H1 (cell line): ENCODE results near the gene SMIM32. TPM values are rescaled to one million over a fixed set of nuclear protein-coding genes. Genes with fewer than 3 reads are reported as not detected.
A peak's percentile ranks its signal among the peaks of the same experiment; 100 is the strongest.

Experiments used
- CTCF ChIA-PET: fragments of 300-600 bp; sonication (Branson Sonifier 250); formaldehyde crosslinking; loops from one replicate; lab custom pipeline; 2021; ENCODE audit not compliant: partially characterized antibody; lab: Charles Lee
- POLR2A ChIA-PET: fragments of 300-600 bp; sonication (Branson Sonifier 250); formaldehyde crosslinking; loops from one replicate; lab custom pipeline; 2021; ENCODE audit warnings: inconsistent platforms; ENCODE audit not compliant: partially characterized antibody; lab: Charles Lee
- DNase-seq, 2 experiments: peaks; one replicate each; pipeline versions ENCODE4 v3.0.0 to v3.0.0-alpha.2; 2010 to 2022; ENCODE audit warnings: low spot score in 2 of 2, low read depth in 1 of 2, mixed read lengths in 1 of 2
- FAIRE-seq: peaks from 2 replicates; lab custom pipeline; 2011; peaks lifted over from hg19 to GRCh38; lab: Jason Lieb, UNC
- H2AFZ ChIP-seq: 2 replicates; pipeline ENCODE4 v1.8.1; 2012; ENCODE audit warnings: low read length, inconsistent platforms
- H2AK5ac ChIP-seq: 2 replicates; pipeline ENCODE4 v1.6.1; 2013; ENCODE audit warnings: low read depth, low read length
- H2BK120ac ChIP-seq: replicated peaks from 2 replicates; pipeline ENCODE3; 2013; ENCODE audit warnings: low read depth, low read length, inconsistent platforms
- H2BK12ac ChIP-seq: 2 replicates; pipeline ENCODE4 v1.6.1; 2013; ENCODE audit warnings: low read depth, low read length
- H2BK15ac ChIP-seq: 2 replicates; pipeline ENCODE4 v1.6.1; 2013; ENCODE audit warnings: low read length
- H2BK20ac ChIP-seq: 2 replicates; pipeline ENCODE4 v1.6.1; 2013; ENCODE audit warnings: low read length
- H2BK5ac ChIP-seq: 2 replicates; pipeline ENCODE4 v1.6.1; 2013; ENCODE audit warnings: low read depth, low read length
- H3K14ac ChIP-seq: 2 replicates; pipeline ENCODE4 v1.6.1; 2013; ENCODE audit warnings: inconsistent platforms; ENCODE audit not compliant: insufficient read length
- H3K18ac ChIP-seq: 2 replicates; pipeline ENCODE4 v1.6.1; 2013; ENCODE audit warnings: low read length; ENCODE audit errors: extremely low read depth
- H3K23ac ChIP-seq: 2 replicates; pipeline ENCODE4 v1.6.1; 2013; ENCODE audit warnings: inconsistent platforms; ENCODE audit not compliant: insufficient read length
- H3K23me2 ChIP-seq: 2 replicates; pipeline ENCODE4 v1.6.1; 2013; ENCODE audit warnings: low read depth, low read length
- H3K27ac ChIP-seq: 2 replicates; pipeline ENCODE4 v1.6.1; 2011; ENCODE audit warnings: low read depth, low read length, inconsistent platforms
- H3K27me3 ChIP-seq, 4 experiments: replicated peaks in 1 of 4; 1 replicate in 1 of 4; 2 replicates in 3 of 4; pipeline versions ENCODE4 v1.6.1 to v1.8.1; 2011 to 2013; ENCODE audit warnings: low read length in 3 of 4, mild to moderate bottlenecking in 3 of 4, inconsistent platforms in 2 of 4, mixed read lengths in 2 of 4, moderate library complexity in 1 of 4; ENCODE audit not compliant: control insufficient read depth in 3 of 4, insufficient read depth in 3 of 4; ENCODE audit errors: extremely low read depth in 1 of 4
- H3K36me3 ChIP-seq, 4 experiments: 2 replicates each; pipeline versions ENCODE4 v1.6.1 to v1.8.1; 2011 to 2013; ENCODE audit warnings: mild to moderate bottlenecking in 4 of 4, low read length in 3 of 4, moderate library complexity in 2 of 4, control low read depth in 1 of 4, inconsistent platforms in 1 of 4; ENCODE audit not compliant: insufficient read depth in 4 of 4, control insufficient read depth in 2 of 4
- H3K4ac ChIP-seq: replicated peaks from 2 replicates; pipeline ENCODE3; 2013; ENCODE audit warnings: low read length, low read depth, mixed read lengths, inconsistent platforms; ENCODE audit not compliant: insufficient read length
- H3K4me1 ChIP-seq, 4 experiments: replicated peaks in 1 of 4; 1 replicate in 1 of 4; 2 replicates in 3 of 4; pipeline versions ENCODE4 v1.6.1 to v1.8.1; 2011 to 2013; ENCODE audit warnings: low read length in 3 of 4, inconsistent platforms in 2 of 4, mixed read lengths in 1 of 4; ENCODE audit not compliant: insufficient read depth in 4 of 4, control insufficient read depth in 3 of 4
- H3K4me2 ChIP-seq, 2 experiments: 2 replicates each; pipeline versions ENCODE4 v1.6.1 to v1.8.1; 2011 to 2013; ENCODE audit warnings: low read depth in 2 of 2, low read length in 2 of 2, control low read depth in 1 of 2, inconsistent platforms in 1 of 2, mild to moderate bottlenecking in 1 of 2; ENCODE audit not compliant: insufficient read depth in 1 of 2
- H3K4me3 ChIP-seq, 4 experiments: fragments of 200-600, 300-600 bp in 1 of 4; sonication (generic), shearing (Covaris generic), sonication (Bioruptor Twin) in 1 of 4; 2 replicates each; pipeline versions ENCODE4 v1.5.1 to v1.8.1; 2011 to 2016; ENCODE audit warnings: low read length in 4 of 4, low read depth in 3 of 4, control low read depth in 2 of 4, inconsistent platforms in 2 of 4, mild to moderate bottlenecking in 2 of 4, mixed read lengths in 1 of 4, moderate library complexity in 1 of 4; ENCODE audit not compliant: insufficient read depth in 2 of 4; ENCODE audit errors: extremely low read depth in 1 of 4
- H3K56ac ChIP-seq: replicated peaks from 2 replicates; pipeline ENCODE3; 2013; ENCODE audit warnings: low read depth, mild to moderate bottlenecking, mixed read lengths, low read length, inconsistent platforms; ENCODE audit not compliant: insufficient read length
- H3K79me1 ChIP-seq: 2 replicates; pipeline ENCODE4 v1.6.1; 2013; ENCODE audit warnings: low read depth, low read length, control low read depth
- H3K79me2 ChIP-seq, 2 experiments: 2 replicates each; pipeline versions ENCODE4 v1.6.1 to v1.8.1; 2012 to 2013; ENCODE audit warnings: low read length in 2 of 2, mild to moderate bottlenecking in 2 of 2, inconsistent platforms in 1 of 2; ENCODE audit not compliant: insufficient read depth in 2 of 2, control insufficient read depth in 1 of 2
- H3K9ac ChIP-seq, 4 experiments: replicated peaks in 1 of 4; 1 replicate in 1 of 4; 2 replicates in 3 of 4; pipeline versions ENCODE4 v1.6.1 to v1.8.1; 2011 to 2013; ENCODE audit warnings: low read depth in 3 of 4, low read length in 3 of 4, control low read depth in 2 of 4, mild to moderate bottlenecking in 2 of 4, moderate library complexity in 2 of 4, inconsistent platforms in 1 of 4; ENCODE audit errors: extremely low read depth in 1 of 4
- H3K9me3 ChIP-seq, 2 experiments: 2 replicates each; pipeline versions ENCODE4 v1.6.1 to v1.8.1; 2012 to 2013; ENCODE audit warnings: mild to moderate bottlenecking in 2 of 2, moderate library complexity in 2 of 2, control low read depth in 1 of 2, inconsistent platforms in 1 of 2, low read depth in 1 of 2, low read length in 1 of 2, mixed read lengths in 1 of 2; ENCODE audit not compliant: insufficient read depth in 2 of 2
- H4K20me1 ChIP-seq, 2 experiments: replicated peaks in 1 of 2; 2 replicates each; pipeline versions ENCODE3 to v1.8.1; 2011 to 2013; ENCODE audit warnings: inconsistent platforms in 2 of 2, low read length in 2 of 2, mild to moderate bottlenecking in 1 of 2; ENCODE audit not compliant: insufficient read depth in 2 of 2, control insufficient read depth in 1 of 2
- H4K5ac ChIP-seq: 2 replicates; pipeline ENCODE4 v1.6.1; 2013; ENCODE audit warnings: low read length, low read depth, mixed read lengths, inconsistent platforms; ENCODE audit not compliant: insufficient read length
- H4K8ac ChIP-seq: 2 replicates; pipeline ENCODE4 v1.8.0; 2013; ENCODE audit warnings: mild to moderate bottlenecking, moderate library complexity, low read length, inconsistent platforms; ENCODE audit not compliant: insufficient read depth; ENCODE audit errors: extremely low read depth
- H4K91ac ChIP-seq: replicated peaks from 2 replicates; pipeline ENCODE3; 2013; ENCODE audit warnings: low read length, mixed read lengths, inconsistent platforms; ENCODE audit not compliant: insufficient read length
- CBX8 ChIP-seq: fragments of 300-800, 300-1000 bp; sonication (generic); IDR thresholded peaks from 2 replicates; pipeline ENCODE4 v1.7.1; 2016; ENCODE audit warnings: low read depth, low read length, borderline replicate concordance
- JUN ChIP-seq: IDR thresholded peaks from 2 replicates; pipeline ENCODE4 v1.6.1; 2011; ENCODE audit warnings: low read depth, mild to moderate bottlenecking, improper control_type of control experiment, low read length
- JUND ChIP-seq: IDR thresholded peaks from 2 replicates; pipeline ENCODE4 v1.6.1; 2011; ENCODE audit warnings: mild to moderate bottlenecking, improper control_type of control experiment, low read length
- MAFK ChIP-seq: IDR thresholded peaks from 2 replicates; pipeline ENCODE4 v1.6.1; 2012; ENCODE audit warnings: low read depth, mild to moderate bottlenecking, improper control_type of control experiment, low read length
- NRF1 ChIP-seq: IDR thresholded peaks from 2 replicates; pipeline ENCODE4 v1.6.1; 2011; ENCODE audit warnings: mild to moderate bottlenecking, low read depth, low read length, improper control_type of control experiment
- PHF8 ChIP-seq: fragments of 200-600 bp; sonication (generic); conservative IDR thresholded peaks from 2 replicates; pipeline ENCODE4 v1.7.1; 2012; ENCODE audit warnings: low read depth, mild to moderate bottlenecking, inconsistent platforms, low read length, moderate library complexity
- POLR2AphosphoS5 ChIP-seq: IDR thresholded peaks from 2 replicates; pipeline ENCODE4 v1.6.1; 2011; ENCODE audit warnings: low read depth, low read length
- RAD21 ChIP-seq, 2 experiments: IDR thresholded peaks in 1 of 2; conservative IDR thresholded peaks in 1 of 2; 2 replicates each; pipeline ENCODE4 v1.6.1; 2011; ENCODE audit warnings: low read depth in 2 of 2, low read length in 2 of 2, improper control_type of control experiment in 1 of 2, inconsistent platforms in 1 of 2, mild to moderate bottlenecking in 1 of 2, moderate library complexity in 1 of 2
- RBBP5 ChIP-seq: IDR thresholded peaks from 2 replicates; pipeline ENCODE4 v1.7.1; 2012; ENCODE audit warnings: low read depth, mild to moderate bottlenecking, inconsistent platforms, low read length, moderate library complexity, borderline replicate concordance
- SP2 ChIP-seq: IDR thresholded peaks from 2 replicates; pipeline ENCODE4 v1.6.1; 2012; ENCODE audit warnings: mild to moderate bottlenecking, low read length, inconsistent platforms
- TAF7 ChIP-seq: optimal IDR thresholded peaks from 2 replicates; pipeline ENCODE3; 2011; ENCODE audit warnings: low read depth, mild to moderate bottlenecking, inconsistent platforms, low read length, moderate library complexity, borderline replicate concordance
- TEAD4 ChIP-seq: IDR thresholded peaks from 2 replicates; pipeline ENCODE4 v1.6.1; 2012; ENCODE audit warnings: low read depth, low read length, inconsistent platforms, mixed read lengths
- ZNF274 ChIP-seq: IDR thresholded peaks from 2 replicates; pipeline ENCODE4 v1.7.0; 2012; ENCODE audit warnings: low read length, borderline replicate concordance; ENCODE audit errors: extremely low read depth
- WGBS, 2 experiments: shearing (Covaris generic) in 1 of 2; methylation state at CpG; one replicate each; pipeline versions ENCODE4 v1.1.6 to v1.1.7; 2013 to 2015; ENCODE audit warnings: low lambda C conversion rate in 2 of 2, mixed read lengths in 2 of 2, inconsistent platforms in 1 of 2, low coverage in 1 of 2, missing lambda C conversion rate in 1 of 2; ENCODE audit not compliant: insufficient replicate concordance in 2 of 2, insufficient coverage in 1 of 2, insufficient read length in 1 of 2; ENCODE audit errors: extremely low coverage in 1 of 2, missing lambda C conversion rate in 1 of 2; 5-methylcytosine and 5-hydroxymethylcytosine counted together
- polyA plus RNA-seq, 7 experiments: library from polyadenylated mRNA; depleted of rRNA in 3 of 7; stranded (reverse) in 5 of 7; unstranded in 2 of 7; fragments of >200 nt in 5 of 7; fragments of 200-250 nt in 2 of 7; gene quantifications; 1 replicate in 5 of 7; 2 replicates in 1 of 7; 4 replicates in 1 of 7; pipeline versions ENCODE4 v1.2.1 to v1.2.3, GENCODE V29; 2011 to 2013; ENCODE audit warnings: missing spikeins in 2 of 7, mixed read lengths in 2 of 7
- total RNA-seq: library from RNA; stranded (reverse); fragmentation: NEBNext Ultra II Directional; extraction: Animal tissue kit (Norgen Biotek cat#: 25700); gene quantifications from 2 replicates; pipeline ENCODE4 v1.2.1, GENCODE V29; 2021

SMIM32 gene
- total and polyA plus RNA-seq, 2 of the 8 experiments (the other 6 are each of a cell fraction or from before 2014, with no cell fraction given): 0.09 to 0.22 TPM

- POLR2A ChIA-PET: no interaction called here
- no peak for FAIRE-seq
- no peak for TF ChIP-seq RBBP5
- no peak for TF ChIP-seq NRF1
- no peak for TF ChIP-seq SP2
- no peak for TF ChIP-seq RAD21 (IDR thresholded peaks at IDR 0.05 in 1 of 2, conservative IDR thresholded peaks at IDR 0.05 in 1 of 2; ENCODE audit: low read depth in 2 of 2, low read length in 2 of 2)
- no peak for TF ChIP-seq TAF7
- TF ChIP-seq CBX8: no peak
- no peak for TF ChIP-seq TEAD4
- TF ChIP-seq PHF8: no peak
- TF ChIP-seq ZNF274: no peak
- TF ChIP-seq JUND: no peak
- no peak for TF ChIP-seq POLR2AphosphoS5
- no peak for TF ChIP-seq JUN
- no peak for TF ChIP-seq MAFK
These were observed 35.3 kb upstream of the SMIM32 start for GRCh38 chr5:136228136-136228757.

More at GRCh38 chr5:136228136-136228757, 35.3 kb upstream of the SMIM32 start:
- no peak overlapping the region for H2AFZ ChIP-seq
- H3K18ac ChIP-seq: 0 out of 2 replicates have a peak overlapping the region, but pooled peaks have one; percentile 53
- H3K27ac ChIP-seq: no peak overlapping the region
- H3K4me1 ChIP-seq: peaks cover 0 to 16% (median 9%) of the 10 kb centered on the region in 4 experiments; a peak in 4 of 7 replicates
- H3K14ac ChIP-seq: no peak overlapping the region
- no peaks in the 10 kb centered on the region for H3K9me3 ChIP-seq
- H3K4me2 ChIP-seq: no peak overlapping the region
- no peak overlapping the region for H2BK120ac ChIP-seq
- H4K8ac ChIP-seq: no peak overlapping the region
- H3K79me1 ChIP-seq: no peaks in the 10 kb centered on the region
- CTCF ChIA-PET: interaction anchor here (0.7 to 1.3 kb wide), 2 partner anchors 20 to 1247 kb away, joined by 3 to 4 read pairs; no protein-coding TSS in a partner anchor
- no peak for DNase-seq
- H4K91ac ChIP-seq: no peak overlapping the region
- H3K23ac ChIP-seq: no peak overlapping the region
- H2BK20ac ChIP-seq: no peak overlapping the region
- 57% methylated on average over 7 of the region's 7 CpGs; no CpG with 5 or more reads in 1 of the 2 experiments for WGBS, 2 experiments
- no peak overlapping the region for H2BK12ac ChIP-seq
- no peak overlapping the region for H2BK15ac ChIP-seq
- no peaks in the 10 kb centered on the region for H3K79me2 ChIP-seq
- H3K9ac ChIP-seq: no peak overlapping the region
- no peak overlapping the region for H2BK5ac ChIP-seq
- H2AK5ac ChIP-seq: no peak overlapping the region
- H3K4ac ChIP-seq: no peak overlapping the region
- no peaks in the 10 kb centered on the region for H3K36me3 ChIP-seq
- H3K23me2 ChIP-seq: no peaks in the 10 kb centered on the region
- H4K5ac ChIP-seq: no peak overlapping the region
- no peaks in the 10 kb centered on the region for H4K20me1 ChIP-seq
- H3K4me3 ChIP-seq: no peak overlapping the region
- no peaks in the 10 kb centered on the region; a peak in 2 of 7 replicates for H3K27me3 ChIP-seq
- no peak overlapping the region for H3K56ac ChIP-seq
